ENCODE data around the gene CERS4.

GRCh38 chr19:8250596-8250995, 41.4 kb downstream of the CERS4 start:
- TF ChIP-seq, protein P1, sequence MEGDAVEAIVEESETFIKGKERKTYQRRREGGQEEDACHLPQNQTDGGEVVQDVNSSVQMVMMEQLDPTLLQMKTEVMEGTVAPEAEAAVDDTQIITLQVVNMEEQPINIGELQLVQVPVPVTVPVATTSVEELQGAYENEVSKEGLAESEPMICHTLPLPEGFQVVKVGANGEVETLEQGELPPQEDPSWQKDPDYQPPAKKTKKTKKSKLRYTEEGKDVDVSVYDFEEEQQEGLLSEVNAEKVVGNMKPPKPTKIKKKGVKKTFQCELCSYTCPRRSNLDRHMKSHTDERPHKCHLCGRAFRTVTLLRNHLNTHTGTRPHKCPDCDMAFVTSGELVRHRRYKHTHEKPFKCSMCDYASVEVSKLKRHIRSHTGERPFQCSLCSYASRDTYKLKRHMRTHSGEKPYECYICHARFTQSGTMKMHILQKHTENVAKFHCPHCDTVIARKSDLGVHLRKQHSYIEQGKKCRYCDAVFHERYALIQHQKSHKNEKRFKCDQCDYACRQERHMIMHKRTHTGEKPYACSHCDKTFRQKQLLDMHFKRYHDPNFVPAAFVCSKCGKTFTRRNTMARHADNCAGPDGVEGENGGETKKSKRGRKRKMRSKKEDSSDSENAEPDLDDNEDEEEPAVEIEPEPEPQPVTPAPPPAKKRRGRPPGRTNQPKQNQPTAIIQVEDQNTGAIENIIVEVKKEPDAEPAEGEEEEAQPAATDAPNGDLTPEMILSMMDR (IDR thresholded peaks at IDR 0.05 in 8 of 11, conservative IDR thresholded peaks at IDR 0.05 in 3 of 11) = no peak
- no peak for TF ChIP-seq POLR2A (IDR thresholded peaks at IDR 0.05)

Data from spleen (tissue), 7 donors.